ENCODE results near the gene ULBP1.
"Not testable (repeated sequence)": the region's sequence is repeated elsewhere in the genome, so short reads cannot be mapped to it uniquely, and the experiment has no call there.

The ULBP1 gene

DNA sequence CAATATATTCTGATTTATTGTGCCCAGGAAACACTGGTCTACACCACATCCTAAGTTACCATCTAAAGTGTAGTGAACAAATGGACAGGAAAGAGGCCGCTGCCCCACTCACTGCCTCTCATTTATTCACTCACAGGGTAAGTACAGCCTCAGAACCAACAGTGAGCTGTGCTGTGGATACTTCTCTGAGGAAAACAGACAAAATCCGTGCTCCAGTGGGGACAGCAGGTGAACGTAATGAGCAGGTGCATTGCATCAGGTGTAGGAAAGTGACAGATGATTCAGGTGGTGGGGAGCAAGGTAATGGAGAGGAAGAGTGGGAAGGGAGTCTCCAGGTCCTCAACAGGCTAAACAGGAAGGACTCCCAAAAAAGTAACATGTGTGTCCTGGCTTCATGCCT lies 30.3 kb upstream of the ULBP1 start:
- no peak for DNase-seq (ENCODE audit: low read depth)

DNA sequence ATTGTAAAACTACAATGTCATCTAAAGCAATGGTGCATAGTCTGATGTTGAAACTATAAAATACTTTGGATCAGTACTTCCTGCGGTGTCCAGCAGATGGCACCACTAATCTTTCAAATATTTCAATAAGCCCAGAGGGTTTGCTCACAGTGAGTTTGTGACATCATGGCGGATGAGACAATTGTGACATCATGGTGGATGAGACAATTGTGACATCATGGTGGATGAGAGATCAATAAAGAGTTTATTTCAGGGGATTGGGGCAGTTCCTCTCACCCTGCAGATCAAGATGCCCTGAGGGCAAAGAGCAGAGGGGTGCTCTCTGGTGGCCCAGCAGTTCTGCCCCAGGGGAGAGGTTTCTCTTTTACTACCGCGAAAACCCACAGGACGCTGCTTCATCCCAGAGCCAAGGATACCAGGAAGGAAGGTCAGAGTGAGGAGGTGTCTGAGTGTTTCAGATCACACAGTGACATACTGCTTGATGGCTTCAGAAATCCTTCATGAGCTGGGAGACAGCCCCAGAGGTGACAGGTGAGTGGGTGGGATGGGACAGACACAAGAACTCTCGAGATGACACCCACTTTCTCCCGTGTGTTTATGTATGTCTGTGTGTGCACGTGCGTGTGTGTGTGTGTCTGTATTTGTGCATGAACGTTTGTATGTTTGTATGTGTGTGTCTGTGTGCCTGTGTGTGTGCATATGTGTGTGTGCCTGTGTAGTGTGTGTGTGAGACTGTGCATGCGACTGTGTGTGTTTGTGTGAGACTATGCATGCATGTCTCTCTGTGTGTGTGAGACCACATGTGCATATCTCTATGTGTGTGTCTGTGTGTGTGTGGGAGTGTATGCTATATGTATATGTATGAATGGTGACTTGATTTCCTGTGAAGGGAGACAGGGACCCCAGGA lies 29.2 kb upstream of the ULBP1 start:
- no peak for DNase-seq (ENCODE audit: low read depth)

DNA sequence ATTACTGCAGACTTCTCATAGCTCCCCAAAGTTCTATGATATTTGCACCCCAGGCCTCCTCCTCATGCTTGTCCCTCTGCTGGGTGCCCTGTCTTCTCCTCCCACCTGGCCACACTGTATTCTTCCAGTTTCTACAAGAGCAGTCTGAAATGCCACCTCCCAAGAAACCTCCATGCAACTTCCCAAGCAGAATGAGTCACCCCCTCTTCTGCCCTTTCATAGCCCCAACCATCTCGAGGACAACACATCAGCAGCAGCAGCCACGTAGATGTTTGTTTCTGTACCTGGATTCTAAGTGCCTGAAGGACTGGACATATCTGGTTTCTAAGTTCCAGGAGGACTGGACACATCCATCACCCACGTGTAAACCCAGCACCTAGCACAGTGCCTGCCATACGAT lies 28.5 kb upstream of the ULBP1 start:
- no peak for DNase-seq (ENCODE audit: low read depth)

DNA sequence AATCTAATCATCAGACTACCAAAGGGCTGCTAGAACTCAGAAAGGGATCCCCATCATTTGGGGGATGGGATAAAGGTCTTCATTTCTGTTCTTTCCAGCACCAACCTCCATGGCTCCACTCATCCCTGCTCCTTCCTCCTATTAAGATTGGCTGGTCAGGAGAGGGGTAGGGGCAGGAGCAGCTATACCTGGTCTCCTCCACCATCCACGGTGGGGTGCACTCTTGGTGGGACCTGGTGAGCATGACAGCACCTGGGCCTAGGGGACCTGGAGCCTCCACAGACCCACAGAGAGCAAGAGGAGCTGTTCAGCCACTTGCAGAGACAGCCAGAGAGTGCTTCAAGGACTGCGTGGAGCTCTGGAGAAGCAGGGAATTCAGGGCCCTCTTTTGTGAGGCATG lies 28.1 kb upstream of the ULBP1 start:
- DNase-seq (ENCODE audit: low read depth), result no peak

DNA sequence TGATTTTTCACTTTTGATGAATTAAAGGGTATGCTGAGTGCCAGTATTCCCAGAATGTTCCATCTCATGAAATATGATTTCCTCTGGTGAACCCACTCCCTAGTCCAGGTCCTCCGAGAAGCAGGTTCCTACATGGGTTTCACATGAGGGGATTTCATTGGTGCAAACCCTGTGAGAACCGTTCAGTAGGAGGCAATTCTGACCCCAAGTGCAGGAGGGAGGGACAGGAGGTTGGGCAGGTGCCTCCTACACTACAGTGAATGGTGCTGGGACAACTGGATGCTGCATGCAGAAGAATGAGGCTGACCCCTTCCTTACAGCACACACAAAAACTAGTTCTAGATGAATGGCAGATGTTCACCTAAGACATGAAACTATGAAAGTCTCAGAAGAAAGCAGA lies 27.0 kb upstream of the ULBP1 start:
- no peak for DNase-seq (ENCODE audit: low read depth)

DNA sequence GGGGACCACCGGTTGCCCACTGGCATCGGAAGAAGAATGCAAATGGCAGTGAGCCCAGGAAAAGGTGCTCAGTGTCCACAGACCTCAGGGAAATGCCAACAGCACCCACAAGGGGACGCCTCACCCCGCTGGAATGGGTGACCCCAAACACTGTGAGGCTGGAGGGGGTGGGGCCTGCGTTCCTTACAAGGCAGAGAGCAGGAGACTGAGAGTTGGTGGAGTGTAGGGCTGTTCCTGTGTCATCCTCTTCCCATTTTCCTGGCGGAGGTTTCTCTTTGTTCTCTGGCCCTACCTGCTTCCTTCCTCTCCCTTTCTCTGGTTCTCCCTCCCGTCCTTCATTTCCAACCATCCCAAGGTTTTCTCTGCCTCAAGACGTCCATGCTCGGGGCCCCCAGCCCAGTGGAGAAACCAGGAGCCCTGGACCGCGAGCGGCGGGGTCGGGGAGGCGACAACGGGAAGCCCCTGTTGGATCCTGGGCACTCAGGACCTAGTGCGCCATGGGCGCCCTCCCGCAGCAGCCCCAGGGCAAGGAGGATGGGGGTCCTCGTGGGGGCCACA lies 25.7 kb upstream of the ULBP1 start:
- DNase-seq (ENCODE audit: low read depth), result not testable (repeated sequence)

DNA sequence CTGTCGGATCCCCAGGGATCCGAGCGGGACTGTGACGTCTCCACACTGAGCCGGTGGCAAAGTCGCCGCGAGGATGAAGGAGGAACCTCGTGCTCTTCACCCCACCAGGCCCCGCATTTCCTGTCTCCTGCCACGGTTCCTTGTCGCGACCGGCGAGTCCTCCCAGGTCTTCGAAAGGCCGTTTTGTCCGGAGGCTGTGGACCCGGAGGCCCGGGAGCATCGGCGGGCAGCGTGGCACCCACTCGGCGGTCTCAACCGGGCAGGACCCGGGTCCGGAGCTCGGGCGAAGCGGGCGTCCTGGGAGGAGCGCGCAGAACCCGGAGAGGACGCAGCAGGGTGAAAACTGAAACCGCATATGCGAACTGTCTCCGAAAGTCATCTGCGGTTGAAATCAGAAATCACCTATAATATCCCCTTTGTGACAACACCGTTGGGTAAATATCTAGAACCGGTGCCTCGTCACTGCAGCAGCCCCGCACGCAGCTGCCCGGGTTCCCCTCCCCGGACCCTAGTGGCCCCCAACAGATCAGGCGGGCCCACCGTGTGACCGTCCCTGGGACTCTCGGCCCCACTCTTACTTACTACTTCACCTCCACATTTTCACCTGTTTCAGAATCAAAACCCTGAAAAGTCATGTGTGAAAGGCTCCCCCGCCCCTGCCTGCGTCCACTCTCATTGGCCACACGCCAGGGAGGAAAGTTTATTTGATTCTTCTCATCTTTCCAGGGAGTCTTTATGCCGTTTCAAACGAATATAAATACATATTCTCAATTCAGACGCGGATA lies 25.0 kb upstream of the ULBP1 start:
- DNase-seq (ENCODE audit: low read depth), result peak; percentile 45

DNA sequence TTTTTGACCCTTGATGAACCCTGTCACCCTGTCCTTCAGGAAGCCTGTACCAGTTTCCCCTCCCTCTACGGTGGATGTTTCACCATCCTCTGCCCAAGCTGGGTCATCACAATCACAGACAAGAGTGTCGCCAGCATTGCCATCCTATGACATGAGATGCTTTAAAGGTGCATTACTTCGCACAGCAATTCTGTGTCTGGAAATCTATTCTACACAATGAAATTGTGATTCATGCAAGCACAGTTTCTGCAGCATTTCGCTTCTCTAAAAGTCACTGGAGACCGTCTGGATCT lies 24.4 kb upstream of the ULBP1 start:
- no peak for DNase-seq (ENCODE audit: low read depth)

DNA sequence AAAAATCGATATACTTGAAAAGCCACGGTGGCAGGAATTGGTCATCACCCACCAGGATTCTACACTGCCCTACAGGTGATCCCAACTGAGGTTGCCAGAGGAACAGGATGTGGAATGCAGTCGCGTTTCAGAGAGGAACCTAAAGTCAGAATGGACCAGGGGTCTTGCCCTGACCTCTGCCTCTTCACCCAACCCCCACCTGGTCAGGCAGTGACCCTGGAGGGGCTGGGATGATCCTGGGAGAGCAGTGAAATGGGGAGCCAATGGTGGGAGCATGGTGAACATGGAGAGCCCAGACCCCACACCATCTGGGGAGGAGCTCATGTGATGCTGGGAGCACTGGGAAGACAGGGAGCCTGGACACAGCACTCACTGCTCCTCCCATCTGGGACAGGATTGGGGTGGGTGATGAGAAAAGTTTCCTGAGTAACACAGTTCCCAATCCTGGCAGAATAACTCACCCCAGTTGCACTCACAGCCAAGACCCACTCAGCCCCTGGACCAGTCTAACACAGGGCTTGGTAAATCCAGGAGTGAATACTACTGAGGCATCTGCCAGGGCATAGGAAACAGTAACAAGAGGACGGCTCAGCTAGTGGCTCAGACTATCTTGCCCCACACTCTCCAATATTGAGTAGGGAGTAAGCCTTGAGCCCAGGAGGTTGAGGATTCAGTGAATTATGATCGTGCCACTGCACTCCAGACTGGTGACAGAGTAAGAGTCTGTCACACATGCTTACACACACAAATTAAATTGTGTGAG lies 23.7 kb upstream of the ULBP1 start:
- DNase-seq (ENCODE audit: low read depth), result no peak

DNA sequence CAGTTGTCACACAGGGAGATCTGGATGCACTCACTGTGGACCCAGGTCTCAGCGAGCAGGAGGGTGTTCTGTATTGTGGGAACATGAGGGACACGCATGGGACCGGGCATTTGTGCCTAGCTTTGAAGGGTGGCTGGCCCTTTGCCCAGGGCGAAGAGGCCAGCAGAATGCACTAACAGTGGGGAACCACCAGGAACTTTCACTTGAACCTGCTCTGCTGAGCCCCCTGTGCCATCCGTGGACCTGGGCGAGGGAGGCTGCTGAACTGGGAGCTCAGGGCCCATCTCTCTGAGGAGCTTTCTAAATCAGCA lies 23.1 kb upstream of the ULBP1 start:
- DNase-seq (ENCODE audit: low read depth), result no peak

DNA sequence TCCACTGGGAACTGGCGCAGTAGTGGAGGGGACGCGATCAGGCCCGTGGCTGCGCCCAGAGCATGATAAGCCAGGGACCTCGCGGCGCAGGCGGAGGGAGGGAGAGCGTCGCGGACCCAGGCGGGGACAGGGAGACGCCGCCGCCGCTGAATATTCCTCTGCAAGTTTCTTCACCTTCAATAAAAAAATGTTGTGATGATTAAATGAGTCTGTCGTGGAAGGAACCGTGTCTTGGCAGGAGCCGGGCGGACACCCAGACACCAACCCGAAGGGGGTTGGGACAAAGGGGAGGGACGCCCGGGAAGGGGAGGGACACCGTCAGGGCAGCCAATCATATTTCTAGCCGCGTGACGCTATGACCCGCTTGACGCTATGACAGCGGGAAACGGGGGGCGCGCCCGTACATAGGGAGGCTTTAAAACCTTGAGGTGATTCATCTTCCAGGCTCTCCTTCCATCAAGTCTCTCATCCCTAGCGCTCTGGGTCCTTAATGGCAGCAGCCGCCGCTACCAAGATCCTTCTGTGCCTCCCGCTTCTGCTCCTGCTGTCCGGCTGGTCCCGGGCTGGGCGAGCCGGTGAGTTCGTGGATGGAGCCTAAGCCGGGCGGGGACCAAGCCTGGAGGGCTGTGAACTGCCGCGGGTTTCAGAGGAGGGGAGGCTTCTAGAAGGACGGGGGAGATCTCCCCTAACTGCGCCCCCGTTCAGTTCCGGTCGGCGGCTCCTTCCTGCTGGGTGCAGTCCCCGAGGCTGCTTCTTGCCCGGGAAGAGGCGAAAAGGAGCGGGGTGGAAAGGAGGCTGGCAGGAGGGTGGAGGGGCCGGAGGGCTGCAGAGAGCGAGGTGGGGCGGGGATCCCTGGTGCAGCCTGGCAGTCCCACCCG lies 21.9 kb upstream of the ULBP1 start, which contains the start of gene ULBP2:
Gene ULBP2, plus strand, starts transcription at position 432 of the 878 bp plus-strand sequence. Its CDS starts 59 bp downstream, at position 491.
- peak; percentile 89 for DNase-seq (ENCODE audit: low read depth)

DNA sequence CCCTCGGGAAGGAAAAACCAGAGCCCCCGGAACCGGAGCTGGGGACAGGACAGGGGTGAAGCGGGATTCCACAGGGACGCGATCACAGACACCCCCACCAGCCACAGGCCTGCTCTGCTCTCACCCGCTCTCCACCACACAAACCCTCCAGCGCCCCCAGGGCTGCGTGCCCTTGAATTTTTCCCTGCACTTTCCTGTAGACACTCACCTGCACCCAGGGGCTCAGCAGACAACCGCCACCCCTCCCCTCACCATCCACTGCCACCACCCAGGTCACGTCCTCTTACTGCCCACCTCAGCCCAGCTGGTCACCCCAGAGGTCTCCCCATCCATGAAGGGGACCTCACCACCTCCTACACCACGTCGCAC lies 21.3 kb upstream of the ULBP1 start:
- no peak for DNase-seq (ENCODE audit: low read depth)

DNA sequence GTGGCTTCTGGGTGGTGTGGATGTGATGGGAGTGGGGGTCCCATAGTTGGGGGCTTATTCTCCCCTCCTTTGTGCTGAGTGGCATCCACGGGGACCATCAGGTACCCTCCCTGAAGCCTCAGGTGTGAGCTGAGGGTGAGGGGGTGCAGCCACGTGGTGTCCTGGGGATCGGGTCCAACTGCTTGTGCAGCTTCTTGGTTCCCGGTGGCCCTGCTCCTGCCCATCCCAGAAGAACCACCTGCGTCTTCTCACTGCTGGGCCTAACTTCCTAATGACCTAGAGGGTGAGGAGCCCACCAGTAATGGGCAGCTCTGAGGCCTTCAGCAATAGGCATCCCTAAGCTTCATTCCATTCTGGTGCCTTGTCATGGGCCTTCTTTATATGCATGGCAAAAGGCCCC lies 20.4 kb upstream of the ULBP1 start:
- not testable (repeated sequence) for DNase-seq (ENCODE audit: low read depth)

DNA sequence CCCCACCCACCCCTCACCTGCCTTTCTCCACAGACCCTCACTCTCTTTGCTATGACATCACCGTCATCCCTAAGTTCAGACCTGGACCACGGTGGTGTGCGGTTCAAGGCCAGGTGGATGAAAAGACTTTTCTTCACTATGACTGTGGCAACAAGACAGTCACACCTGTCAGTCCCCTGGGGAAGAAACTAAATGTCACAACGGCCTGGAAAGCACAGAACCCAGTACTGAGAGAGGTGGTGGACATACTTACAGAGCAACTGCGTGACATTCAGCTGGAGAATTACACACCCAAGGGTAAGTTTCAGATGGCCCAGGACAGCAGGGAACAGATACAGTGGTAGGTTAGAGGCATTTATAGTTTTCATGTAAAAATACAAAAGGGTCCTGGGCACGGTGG lies 18.5 kb upstream of the ULBP1 start:
- DNase-seq (ENCODE audit: low read depth), result not testable (repeated sequence)

DNA sequence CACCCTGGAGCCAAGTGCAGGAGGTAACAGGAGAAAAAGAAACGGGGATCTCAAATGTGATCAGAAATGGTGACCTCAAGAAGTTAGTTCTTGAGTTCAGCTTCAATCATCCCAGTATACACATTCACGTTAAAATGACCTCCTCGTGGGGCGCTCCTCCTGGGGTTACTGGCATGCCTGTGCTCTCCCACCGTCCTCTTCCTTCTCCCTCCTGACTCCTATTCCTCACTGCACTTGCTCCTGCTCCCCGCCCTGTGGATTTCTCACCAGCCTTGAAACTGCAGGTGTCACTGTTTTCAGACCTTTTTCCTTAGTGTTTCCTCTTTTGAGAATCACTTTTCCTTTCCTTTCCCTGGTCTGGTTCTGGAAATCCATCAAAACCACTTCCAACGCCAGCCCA lies 17.1 kb upstream of the ULBP1 start:
- not testable (repeated sequence) for DNase-seq (ENCODE audit: low read depth)

DNA sequence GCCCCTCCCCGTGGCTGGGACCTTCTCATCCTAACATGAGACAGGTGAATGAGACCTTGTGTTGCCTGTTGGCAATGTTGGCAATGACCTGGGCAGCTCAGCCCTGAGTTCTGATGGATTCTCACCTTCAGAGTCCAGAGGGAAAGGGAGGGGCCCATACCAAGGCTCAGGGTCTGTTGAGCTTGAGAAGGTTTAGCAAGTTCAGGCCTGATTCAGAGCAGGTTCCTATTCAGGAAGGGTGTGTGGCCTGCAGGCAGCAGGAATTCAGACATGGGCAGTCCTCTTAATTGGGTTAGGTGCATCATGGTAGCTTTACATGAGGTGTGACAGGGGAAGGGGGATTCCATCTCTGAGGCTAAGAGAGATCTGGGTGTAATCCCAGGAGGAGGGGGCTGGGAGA lies 16.2 kb upstream of the ULBP1 start:
- DNase-seq (ENCODE audit: low read depth), result not testable (repeated sequence)

DNA sequence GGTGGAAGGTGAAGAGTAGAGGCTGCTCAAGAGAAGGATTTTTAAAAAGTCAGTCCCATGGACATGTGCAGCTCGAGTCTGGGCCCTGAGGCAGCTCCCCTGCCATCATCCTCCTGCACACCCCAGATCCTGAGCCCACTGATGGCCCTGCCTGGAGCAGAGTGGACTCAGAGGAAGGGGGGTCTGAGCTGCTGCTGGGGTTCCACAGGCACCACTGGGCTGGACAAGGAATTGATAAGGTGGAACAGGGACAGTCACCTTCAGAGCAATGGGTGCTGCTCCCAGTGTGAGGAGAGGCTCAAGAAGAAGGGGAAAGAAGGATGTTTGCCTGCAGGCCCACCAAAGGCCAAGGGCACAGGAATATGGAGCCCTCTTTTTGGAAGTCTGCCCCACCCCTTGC lies 15.7 kb upstream of the ULBP1 start:
- DNase-seq (ENCODE audit: low read depth), result no peak

DNA sequence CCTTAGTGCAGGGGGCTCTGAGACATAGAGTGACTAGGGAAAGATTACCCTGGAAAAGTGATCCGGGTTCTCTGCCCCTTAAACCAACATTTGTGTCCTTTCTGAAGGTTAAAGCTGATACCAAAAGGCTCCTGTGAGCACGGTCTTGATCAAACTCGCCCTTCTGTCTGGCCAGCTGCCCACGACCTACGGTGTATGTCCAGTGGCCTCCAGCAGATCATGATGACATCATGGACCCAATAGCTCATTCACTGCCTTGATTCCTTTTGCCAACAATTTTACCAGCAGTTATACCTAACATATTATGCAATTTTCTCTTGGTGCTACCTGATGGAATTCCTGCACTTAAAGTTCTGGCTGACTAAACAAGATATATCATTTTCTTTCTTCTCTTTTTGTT lies 15.1 kb upstream of the ULBP1 start:
- DNase-seq (ENCODE audit: low read depth), result no peak

DNA sequence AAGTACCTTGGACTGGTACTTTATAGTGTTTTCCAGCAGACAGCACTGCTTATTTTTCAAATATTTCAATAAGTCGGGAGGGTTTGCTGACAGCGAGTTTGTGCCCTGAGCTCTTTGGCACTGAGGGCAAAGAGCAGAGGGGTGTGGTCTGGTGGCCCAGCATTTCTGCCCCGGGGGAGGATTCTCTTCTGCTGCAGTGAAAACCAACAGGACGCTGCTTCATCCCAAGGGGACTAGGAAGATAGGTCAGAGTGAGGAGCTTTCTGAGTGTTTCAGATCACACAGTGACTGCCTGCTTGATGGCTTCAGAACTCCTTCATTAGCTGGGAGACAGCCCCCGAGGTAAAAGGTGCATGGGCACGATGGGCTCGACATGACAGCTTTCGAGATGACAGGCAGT lies 13.3 kb upstream of the ULBP1 start:
- DNase-seq (ENCODE audit: low read depth), result no peak

DNA sequence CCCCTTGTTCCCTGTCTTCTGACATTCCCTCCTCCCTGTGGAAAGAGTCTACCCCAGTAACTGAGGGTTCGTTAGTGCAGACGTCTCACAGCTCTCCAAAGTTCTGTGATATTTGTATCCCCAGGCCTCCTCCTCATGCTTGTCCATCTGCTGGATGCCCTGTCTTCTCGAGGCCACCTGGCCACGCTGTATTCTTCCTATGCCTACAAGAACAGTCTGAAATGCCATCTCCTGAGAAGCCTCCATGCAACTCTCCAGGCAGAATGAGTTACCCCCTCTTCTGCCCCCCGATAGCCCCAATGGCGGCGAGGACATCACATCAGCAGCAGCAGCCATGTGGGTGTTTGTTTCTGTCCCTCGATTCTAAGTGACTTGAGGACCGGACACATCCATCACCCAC lies 12.6 kb upstream of the ULBP1 start:
- DNase-seq (ENCODE audit: low read depth), result no peak

DNA sequence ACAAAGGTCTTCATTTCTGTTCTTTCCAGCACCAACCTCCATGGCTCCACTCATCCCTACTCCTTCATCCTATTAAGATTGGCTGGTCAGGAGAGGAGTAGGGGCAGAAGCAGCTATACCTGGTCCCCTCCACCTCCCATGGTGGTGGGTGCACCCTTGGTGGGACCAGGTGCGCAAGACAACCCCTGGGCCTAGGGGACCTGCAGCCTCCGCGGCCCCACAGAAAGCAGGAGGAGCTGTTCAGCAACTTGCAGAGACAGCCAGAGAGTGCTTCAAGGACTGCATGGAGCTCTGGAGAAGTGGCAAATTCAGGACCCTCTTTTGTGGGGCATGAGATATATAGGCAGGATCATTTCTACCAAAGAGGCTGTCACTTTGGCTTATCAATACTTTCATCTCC lies 12.1 kb upstream of the ULBP1 start:
- DNase-seq (ENCODE audit: low read depth), result no peak

DNA sequence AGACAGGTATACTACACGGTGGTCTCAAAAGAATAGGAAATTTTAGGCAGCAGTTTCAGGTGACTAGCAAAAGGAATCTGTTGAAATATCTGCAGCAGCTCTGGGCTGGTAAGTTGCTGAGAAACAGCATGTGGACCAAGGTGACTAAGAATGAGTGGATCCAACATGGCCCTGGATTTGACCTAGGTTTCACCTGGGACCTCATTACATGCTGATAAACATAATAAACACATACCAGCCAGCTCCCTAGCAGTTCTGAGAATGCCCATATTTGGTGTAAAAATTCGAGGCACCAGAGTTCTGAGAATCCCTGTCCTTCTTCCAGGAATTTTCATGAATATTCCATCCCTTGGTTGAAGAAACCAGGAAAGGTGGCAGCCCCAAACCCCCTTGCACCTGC lies 10.4 kb upstream of the ULBP1 start:
- DNase-seq (ENCODE audit: low read depth), result not testable (repeated sequence)

Measured in T-helper 22 cell (primary cell).